Mesothelial cell of epicardium (in vitro differentiated cells): ENCODE data around the gene COMT. TPM values are rescaled to one million over a fixed set of nuclear protein-coding genes. Genes with fewer than 3 reads are reported as not detected.

ENCODE experiments used
- DNase-seq, 2 experiments: peaks; one replicate each; pipeline ENCODE4 v3.0.0; 2021; ENCODE audit warnings: low spot score in 2 of 2; ENCODE audit not compliant: unreplicated experiment in 2 of 2
- H3K27ac Mint-ChIP-seq: 2 replicates; pipeline ENCODE4 v1.8.0; 2021; ENCODE audit warnings: mixed read lengths
- H3K27me3 Mint-ChIP-seq: 2 replicates; pipeline ENCODE4 v1.8.0; 2021; ENCODE audit warnings: low read depth, mixed read lengths
- H3K36me3 Mint-ChIP-seq: 2 replicates; pipeline ENCODE4 v1.8.0; 2021; ENCODE audit warnings: mixed read lengths
- H3K4me1 Mint-ChIP-seq: 2 replicates; pipeline ENCODE4 v1.8.0; 2021; ENCODE audit warnings: mixed read lengths
- H3K4me3 Mint-ChIP-seq: 2 replicates; pipeline ENCODE4 v1.8.0; 2021; ENCODE audit warnings: mild to moderate bottlenecking, moderate library complexity, mixed read lengths
- H3K9me3 Mint-ChIP-seq: 2 replicates; pipeline ENCODE4 v1.8.0; 2021; ENCODE audit warnings: mixed read lengths
- CTCF ChIP-seq: fragments of 200-600 bp; sonication (generic); IDR thresholded peaks from one replicate; pipeline ENCODE4 v1.5.0; 2021; ENCODE audit warnings: antibody characterized with exemption; ENCODE audit not compliant: unreplicated experiment
- total RNA-seq: library from RNA; stranded (reverse); gene quantifications from 3 replicates; pipeline ENCODE4 v1.2.1, GENCODE V29; 2021

Gene COMT
- total RNA-seq, 1 donor from 2014 or later = 93.5 TPM

DNA sequence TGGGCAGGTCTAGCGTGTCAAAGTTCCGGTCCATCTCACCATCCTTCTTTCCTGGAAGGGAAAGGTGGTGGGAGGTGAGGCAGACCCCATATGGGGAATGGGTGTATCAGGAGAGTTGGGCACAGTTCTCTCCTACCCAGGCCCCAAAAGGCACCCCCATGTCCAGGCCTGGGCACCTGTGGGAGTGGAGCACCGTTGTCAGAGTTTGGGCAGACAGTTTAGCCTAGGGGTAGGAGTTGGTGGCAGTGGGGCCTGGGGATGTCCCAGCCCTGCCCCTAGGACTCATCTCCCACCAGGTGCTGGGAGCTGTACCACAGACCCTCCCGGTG, 34.1 kb downstream of the COMT start:
- Mint-ChIP-seq H3K27me3 (no peaks in the 10 kb centered on the region), H3K9me3 (no peaks in the 10 kb centered on the region), H3K4me1 (peaks cover 3% of the 10 kb centered on the region), H3K27ac (no peak overlapping the region), H3K4me3 (no peak overlapping the region), H3K36me3 (peaks cover 15% of the 10 kb centered on the region)
- TF ChIP-seq CTCF = no peak
- no peak for DNase-seq

DNA sequence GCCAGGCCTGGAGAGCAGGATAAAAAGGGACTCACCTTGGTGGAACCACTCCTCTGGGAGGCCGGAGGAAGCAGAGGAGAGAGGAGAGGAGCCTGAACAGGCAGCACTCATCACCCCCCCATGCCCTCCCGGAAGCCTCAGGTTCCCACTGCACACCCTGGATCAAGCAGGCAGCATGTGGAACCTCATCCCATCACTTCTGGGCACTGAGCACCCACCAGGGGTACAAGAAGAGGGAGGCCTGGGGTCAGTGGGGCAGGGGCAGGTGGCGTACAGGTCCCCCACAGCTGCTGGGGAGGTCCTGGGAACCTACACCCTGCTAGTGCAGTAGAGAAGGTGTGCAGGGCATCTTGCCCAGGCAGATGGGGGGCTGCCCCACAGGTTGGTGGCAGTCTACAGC, 35.1 kb downstream of the COMT start:
- peaks cover 3% of the 10 kb centered on the region for H3K4me1 Mint-ChIP-seq
- H3K27ac Mint-ChIP-seq = no peak overlapping the region
- no peaks in the 10 kb centered on the region for H3K27me3 Mint-ChIP-seq
- TF ChIP-seq CTCF = no peak
- H3K4me3 Mint-ChIP-seq = no peak overlapping the region
- H3K36me3 Mint-ChIP-seq = peaks cover 12% of the 10 kb centered on the region
- no peaks in the 10 kb centered on the region for H3K9me3 Mint-ChIP-seq
- DNase-seq = no peak

GRCh38 chr22:19977296-19978243, 36.0 kb downstream of the COMT start:
- peaks cover 10% of the 10 kb centered on the region for H3K36me3 Mint-ChIP-seq
- H3K27me3 Mint-ChIP-seq = no peaks in the 10 kb centered on the region
- peaks cover 3% of the 10 kb centered on the region for H3K4me1 Mint-ChIP-seq
- no peak for TF ChIP-seq CTCF
- H3K9me3 Mint-ChIP-seq = no peaks in the 10 kb centered on the region
- no peak overlapping the region for H3K4me3 Mint-ChIP-seq
- H3K27ac Mint-ChIP-seq = no peak overlapping the region
- no peak for DNase-seq

- no peaks in the 10 kb centered on the region for H3K27me3 Mint-ChIP-seq
- H3K27ac Mint-ChIP-seq = no peak overlapping the region
- H3K4me3 Mint-ChIP-seq = no peak overlapping the region
- peaks cover 10% of the 10 kb centered on the region for H3K36me3 Mint-ChIP-seq
- DNase-seq = no peak
- no peak for TF ChIP-seq CTCF
- H3K4me1 Mint-ChIP-seq = peaks cover 9% of the 10 kb centered on the region
- no peaks in the 10 kb centered on the region for H3K9me3 Mint-ChIP-seq
Measured at GRCh38 chr22:19978748-19979147, 37.2 kb downstream of the COMT start.

DNA sequence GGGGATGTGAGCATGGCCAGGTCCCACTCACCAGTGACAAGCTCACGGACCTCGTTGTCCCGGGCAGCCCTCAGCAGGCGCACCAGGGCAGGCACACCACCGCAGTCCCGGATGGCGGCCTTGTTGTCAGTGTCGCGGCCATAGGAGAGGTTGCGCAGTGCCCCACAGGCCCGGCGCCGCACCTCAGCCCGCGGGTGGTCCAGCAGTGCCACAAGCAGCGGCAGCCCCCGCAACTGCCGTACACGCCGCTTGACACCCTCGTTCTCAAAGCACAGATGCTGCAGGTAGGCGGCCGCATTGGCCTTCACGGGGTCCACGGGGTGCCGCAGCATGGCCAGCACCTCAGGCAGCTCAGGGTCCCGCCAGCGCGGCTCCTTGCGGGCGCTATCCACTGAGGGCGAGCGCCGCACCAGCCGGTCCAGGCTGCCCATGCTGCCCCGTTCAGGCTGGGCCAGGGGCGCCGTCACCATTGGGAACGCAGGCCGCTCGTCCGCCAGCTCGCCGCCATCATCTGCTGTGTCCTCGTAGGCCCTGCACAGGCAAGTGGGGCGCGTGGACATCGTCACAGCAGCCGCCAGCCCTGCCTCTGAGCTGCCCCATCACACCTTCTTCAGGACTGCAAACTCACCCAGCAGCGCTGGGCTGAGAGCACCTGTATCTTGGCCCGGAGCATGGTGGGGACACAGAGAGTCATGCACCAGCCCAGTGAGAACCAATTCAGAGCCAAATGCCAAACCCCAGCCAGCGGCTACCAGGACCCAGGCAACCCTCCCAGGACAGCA, 38.3 kb downstream of the COMT start:
- Mint-ChIP-seq H3K36me3 (peaks cover 8% of the 10 kb centered on the region), H3K4me1 (peaks cover 11% of the 10 kb centered on the region), H3K27ac (no peak overlapping the region), H3K9me3 (no peaks in the 10 kb centered on the region), H3K27me3 (no peaks in the 10 kb centered on the region), H3K4me3 (no peak overlapping the region)
- no peak for DNase-seq
- TF ChIP-seq CTCF = no peak
